Stimulated activated CD8-positive, alpha-beta memory T cell treated with anti-CD3 and anti-CD28 coated beads, Interleukin-12 subunit alpha, Interleukin-12 subunit beta, amount 100 ng/mL, for 24 hours (primary cell): ENCODE data around the gene AGAP1.

Experiments
- DNase-seq: peaks from one replicate; pipeline ENCODE4 v3.0.0-alpha.2; 2020; ENCODE audit errors: extremely low read depth

Gene AGAP1

GRCh38 chr2:235637896-235638295 lies 144.1 kb downstream of the AGAP1 start:
- DNase-seq = no peak

GRCh38 chr2:235638541-235639427 lies 144.9 kb downstream of the AGAP1 start:
- DNase-seq = no peak

- no peak for DNase-seq
Measured at GRCh38 chr2:235639428-235639773, 145.6 kb downstream of the AGAP1 start.

- no peak for DNase-seq
Measured at GRCh38 chr2:235639885-235640284, 146.0 kb downstream of the AGAP1 start.

- DNase-seq = no peak
Measured at GRCh38 chr2:235640377-235640776, 146.5 kb downstream of the AGAP1 start.

- DNase-seq = no peak
Measured at GRCh38 chr2:235640926-235641723, 147.3 kb downstream of the AGAP1 start.

GRCh38 chr2:235641956-235642355 lies 148.1 kb downstream of the AGAP1 start:
- DNase-seq = no peak

GRCh38 chr2:235642446-235643098 lies 148.7 kb downstream of the AGAP1 start:
- DNase-seq = no peak

- no peak for DNase-seq
Measured at GRCh38 chr2:235643680-235644511, 150.1 kb downstream of the AGAP1 start.

- DNase-seq = no peak
Measured at GRCh38 chr2:235647264-235647663, 153.4 kb downstream of the AGAP1 start.

- no peak for DNase-seq
Measured at GRCh38 chr2:235647877-235648276, 154.0 kb downstream of the AGAP1 start.

GRCh38 chr2:235649418-235649817 lies 155.6 kb downstream of the AGAP1 start:
- no peak for DNase-seq

- DNase-seq = no peak
Measured at GRCh38 chr2:235651643-235652042, 157.8 kb downstream of the AGAP1 start.

- no peak for DNase-seq
Measured at GRCh38 chr2:235654103-235654813, 160.4 kb downstream of the AGAP1 start.

- DNase-seq = no peak
Measured at GRCh38 chr2:235658351-235659174, 164.7 kb downstream of the AGAP1 start.

GRCh38 chr2:235659767-235660322 lies 166.0 kb downstream of the AGAP1 start:
- no peak for DNase-seq

- DNase-seq = no peak
Measured at GRCh38 chr2:235660484-235661082, 166.7 kb downstream of the AGAP1 start.

- no peak for DNase-seq
Measured at GRCh38 chr2:235661167-235661937, 167.5 kb downstream of the AGAP1 start.
